Caco-2 (cell line): Measurements from ENCODE around the gene SAFB2. TPM values are rescaled to one million over a fixed set of nuclear protein-coding genes. Genes with fewer than 3 reads are reported as not detected.

Experiments used
- BruUV-seq: library from RNA; stranded (reverse); fragments of 400-500 nt; replicated peaks from 2 replicates; lab custom pipeline; 2021; lab: Mats Ljungman, UMichigan
- CTCF ChIA-PET: fragments of 300-600 bp; sonication (Branson Sonifier 250); formaldehyde crosslinking; loops from one replicate; lab custom pipeline; 2022; ENCODE audit warnings: antibody characterized with exemption; lab: Charles Lee
- POLR2A ChIA-PET: fragments of 300-600 bp; sonication (Branson Sonifier 250); formaldehyde crosslinking; loops from one replicate; lab custom pipeline; 2022; ENCODE audit warnings: antibody characterized with exemption; lab: Charles Lee
- DNase-seq, 2 experiments: peaks; one replicate each; pipeline versions ENCODE4 v3.0.0 to v3.0.0-alpha.2; 2020 to 2022
- H3K27me3 ChIP-seq: replicated peaks from 2 replicates; pipeline ENCODE4 v1.6.0; 2011; ENCODE audit warnings: low read length; ENCODE audit not compliant: control insufficient read depth, insufficient read depth
- H3K36me3 ChIP-seq: 2 replicates; pipeline ENCODE4 v1.5.1; 2011; ENCODE audit warnings: low read length; ENCODE audit not compliant: control insufficient read depth, insufficient read depth
- H3K4me1 ChIP-seq: fragments of 250-450 bp; sonication (Bioruptor Pico); 2 replicates; pipeline ENCODE4 v1.5.1; 2020; ENCODE audit warnings: mild to moderate bottlenecking
- H3K4me3 ChIP-seq: 2 replicates; pipeline ENCODE4 v1.5.1; 2011; ENCODE audit warnings: low read depth, mild to moderate bottlenecking, control low read depth, low read length
- H3K9me3 ChIP-seq: fragments of 250-450 bp; sonication (Bioruptor Pico); 2 replicates; pipeline ENCODE4 v1.5.1; 2020; ENCODE audit warnings: mild to moderate bottlenecking, moderate library complexity
- H3K27ac Mint-ChIP-seq: one replicate; pipeline ENCODE4 v1.8.0; 2022; ENCODE audit warnings: mixed read lengths; ENCODE audit not compliant: unreplicated experiment
- H3K27me3 Mint-ChIP-seq: one replicate; pipeline ENCODE4 v1.8.0; 2022; ENCODE audit warnings: mixed read lengths; ENCODE audit not compliant: insufficient read depth, unreplicated experiment
- H3K36me3 Mint-ChIP-seq: one replicate; pipeline ENCODE4 v1.8.0; 2022; ENCODE audit warnings: mild to moderate bottlenecking, mixed read lengths; ENCODE audit not compliant: insufficient read depth, unreplicated experiment
- H3K4me1 Mint-ChIP-seq: one replicate; pipeline ENCODE4 v1.8.0; 2022; ENCODE audit warnings: low read depth, mixed read lengths; ENCODE audit not compliant: unreplicated experiment
- H3K4me3 Mint-ChIP-seq: one replicate; pipeline ENCODE4 v1.8.0; 2022; ENCODE audit warnings: mild to moderate bottlenecking, moderate library complexity, mixed read lengths; ENCODE audit not compliant: unreplicated experiment
- H3K9me3 Mint-ChIP-seq: one replicate; pipeline ENCODE4 v1.8.0; 2022; ENCODE audit warnings: mixed read lengths; ENCODE audit not compliant: unreplicated experiment
- CTCF ChIP-seq, 2 experiments: fragments of 200-600 bp in 1 of 2; IDR thresholded peaks; 1 replicate in 1 of 2; 2 replicates in 1 of 2; pipeline versions ENCODE4 v1.5.1 to v1.8.0; 2011 to 2022; ENCODE audit warnings: antibody characterized with exemption in 1 of 2, control low read depth in 1 of 2, inconsistent platforms in 1 of 2, low read depth in 1 of 2, low read length in 1 of 2, mild to moderate bottlenecking in 1 of 2, moderate library complexity in 1 of 2; ENCODE audit not compliant: insufficient read depth in 1 of 2, severe bottlenecking in 1 of 2, unreplicated experiment in 1 of 2
- intact Hi-C: fragments of 100-400 bp; cut with micrococcal nuclease; formaldehyde crosslinking; loops from one replicate; pipeline ENCODE4 v1.10.0; 2022; ENCODE audit not compliant: unreplicated experiment
- total RNA-seq: library from RNA; stranded (reverse); gene quantifications from 2 replicates; pipeline ENCODE4 v1.2.3, GENCODE V29; 2022

The SAFB2 gene
- total RNA-seq, 1 experiment from 2014 or later: 81.3 TPM

GRCh38 chr19:5627395-5627904 is 4.9 kb upstream of the SAFB2 start:
- Mint-ChIP-seq H3K36me3 (peaks cover 75% of the 10 kb centered on the region), H3K4me3 (no peak overlapping the region), H3K27ac (no peak overlapping the region), H3K4me1 (peaks cover 30% of the 10 kb centered on the region), H3K9me3 (no peaks in the 10 kb centered on the region), H3K27me3 (no peaks in the 10 kb centered on the region)
- Histone ChIP-seq H3K4me1 (0 out of 2 replicates have a peak, but pooled peaks cover 3% of the 10 kb centered on the region), H3K36me3 (peaks cover 5% of the 10 kb centered on the region), H3K9me3 (no peaks in the 10 kb centered on the region), H3K4me3 (no peak overlapping the region), H3K27me3 (no peaks in the 10 kb centered on the region)
- POLR2A ChIA-PET: interaction anchor here (1.3 kb wide), 1 partner anchor 8 kb away, joined by 3 read pairs; no protein-coding TSS in a partner anchor
- no peak for TF ChIP-seq CTCF (IDR thresholded peaks at IDR 0.05; ENCODE audit: insufficient read depth in 1 of 2, low read depth in 1 of 2, low read length in 1 of 2, severe bottlenecking in 1 of 2, unreplicated experiment in 1 of 2)
- DNase-seq: no peak
- CTCF ChIA-PET: no interaction called here
- BruUV-seq: no TSS peak
- intact Hi-C loops: no loop called here

DNA sequence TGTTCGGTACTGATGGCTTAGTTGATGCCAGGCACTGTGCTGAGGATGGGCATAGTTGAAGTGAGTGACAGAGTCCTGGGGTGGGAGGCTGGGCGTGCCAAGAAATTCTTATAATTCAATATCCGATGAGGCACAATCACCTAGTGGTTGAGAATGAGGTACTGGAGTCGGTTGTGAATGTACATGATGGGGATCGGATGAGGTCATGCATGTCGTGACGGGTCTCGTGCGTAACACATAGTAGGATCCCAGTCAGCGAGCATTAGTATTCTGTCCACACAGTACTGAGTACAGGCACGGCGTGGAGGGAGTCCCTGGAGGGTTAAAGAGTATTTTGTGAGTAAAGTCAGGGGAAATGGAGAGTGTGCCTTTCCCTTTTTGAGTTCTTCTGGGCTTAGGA is 3.1 kb upstream of the SAFB2 start:
- Mint-ChIP-seq H3K27ac (peak overlapping the region; percentile 100), H3K9me3 (no peaks in the 10 kb centered on the region), H3K27me3 (no peaks in the 10 kb centered on the region), H3K36me3 (peaks cover 77% of the 10 kb centered on the region), H3K4me1 (peaks cover 25% of the 10 kb centered on the region), H3K4me3 (peak overlapping the region; percentile 99)
- Histone ChIP-seq H3K9me3 (no peaks in the 10 kb centered on the region), H3K27me3 (no peaks in the 10 kb centered on the region), H3K4me3 (no peak overlapping the region), H3K4me1 (no peaks in the 10 kb centered on the region), H3K36me3 (peaks cover 5% of the 10 kb centered on the region)
- no TSS peak for BruUV-seq
- DNase-seq: no peak
- POLR2A ChIA-PET: no interaction called here
- CTCF ChIA-PET: no interaction called here
- intact Hi-C loops: no loop called here
- TF ChIP-seq CTCF (IDR thresholded peaks at IDR 0.05; ENCODE audit: insufficient read depth in 1 of 2, low read depth in 1 of 2, low read length in 1 of 2, severe bottlenecking in 1 of 2, unreplicated experiment in 1 of 2): no peak

DNA sequence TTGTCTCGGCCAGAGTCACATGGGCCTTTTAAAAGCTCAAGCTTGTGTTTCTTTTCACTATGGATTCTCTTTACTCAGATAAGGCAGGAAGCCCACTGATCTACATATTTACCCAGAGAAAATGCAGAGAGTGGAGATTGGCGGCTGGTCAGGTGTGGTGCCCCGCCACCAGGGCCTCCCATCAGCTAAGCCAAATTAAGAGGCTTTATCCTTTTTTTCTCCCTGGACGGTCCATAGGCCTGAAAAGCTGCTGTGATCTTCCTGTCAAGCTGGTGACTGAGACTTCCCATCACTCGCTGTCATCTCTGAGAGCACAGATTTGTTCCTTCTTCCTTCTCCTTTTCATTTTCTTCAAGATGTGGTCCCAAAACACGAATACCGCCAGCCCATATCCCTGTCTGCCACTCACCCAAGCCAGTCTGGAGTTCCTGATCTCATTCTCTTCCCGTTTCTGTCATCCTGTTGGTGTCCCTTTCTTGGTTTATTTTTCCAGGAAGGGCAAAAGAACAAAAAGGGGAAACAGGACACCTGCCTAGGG is 2.2 kb upstream of the SAFB2 start:
- Mint-ChIP-seq H3K9me3 (no peaks in the 10 kb centered on the region), H3K27me3 (no peaks in the 10 kb centered on the region), H3K36me3 (peaks cover 86% of the 10 kb centered on the region), H3K27ac (peak overlapping the region; percentile 100), H3K4me3 (peak overlapping the region; percentile 99), H3K4me1 (peaks cover 31% of the 10 kb centered on the region)
- Histone ChIP-seq H3K4me3 (peak overlapping the region; percentile 99), H3K4me1 (0 out of 2 replicates have a peak, but pooled peaks cover 7% of the 10 kb centered on the region), H3K36me3 (peaks cover 5% of the 10 kb centered on the region), H3K9me3 (no peaks in the 10 kb centered on the region), H3K27me3 (no peaks in the 10 kb centered on the region)
- ChIA-PET CTCF (no interaction called here), POLR2A (no interaction called here)
- DNase-seq: no peak
- intact Hi-C loops: no loop called here
- BruUV-seq: TSS peak; percentile 21
- TF ChIP-seq CTCF (IDR thresholded peaks at IDR 0.05; ENCODE audit: insufficient read depth in 1 of 2, low read depth in 1 of 2, low read length in 1 of 2, severe bottlenecking in 1 of 2, unreplicated experiment in 1 of 2): no peak
